HepG2 (cell line): ENCODE data around the gene TMEM117. TPM values are rescaled to one million over a fixed set of nuclear protein-coding genes. Genes with fewer than 3 reads are reported as not detected.

ENCODE experiments used
- ATAC-seq: fragments of 200-7000 bp; cut with Tn5 transposase; 3 replicates; pipeline ENCODE4 v1.9.1; 2020; ENCODE audit warnings: mild to moderate bottlenecking, moderate library complexity
- BruUV-seq: library from RNA; stranded (reverse); fragments of 400-500 nt; replicated peaks from 2 replicates; lab custom pipeline; 2021; lab: Mats Ljungman, UMichigan
- CTCF ChIA-PET: fragments of 300-600 bp; formaldehyde crosslinking; extraction: SDS; loops from one replicate; lab custom pipeline; 2021; ENCODE audit warnings: low total read pairs, inconsistent platforms, low intra/inter-chr PET ratio; lab: Yijun Ruan, JAX
- POLR2A ChIA-PET: fragments of 350-600 bp; sonication (Branson Sonifier 250); formaldehyde crosslinking; loops from one replicate; lab custom pipeline; 2020; ENCODE audit warnings: antibody characterized with exemption, inconsistent platforms; lab: Yijun Ruan, JAX
- DNase-seq: peaks from one replicate; pipeline ENCODE4 v3.0.0-alpha.2; 2015; ENCODE audit warnings: low spot score
- FAIRE-seq: peaks from 3 replicates; lab custom pipeline; 2011; peaks lifted over from hg19 to GRCh38; lab: Jason Lieb, UNC
- H2AFZ ChIP-seq: one replicate; pipeline ENCODE4 v1.6.1; 2011; ENCODE audit warnings: low read length, inconsistent platforms
- H3K27ac ChIP-seq: fragments of 300-600 bp; 3 replicates; pipeline ENCODE4 v1.8.0; 2011; ENCODE audit warnings: mixed run types, mild to moderate bottlenecking, mixed read lengths, low read length, inconsistent platforms; ENCODE audit not compliant: insufficient read depth; ENCODE audit errors: extremely low read length
- H3K27me3 ChIP-seq, 2 experiments: fragments of 200-600 bp in 1 of 2; 2 replicates in 1 of 2; 3 replicates in 1 of 2; pipeline versions ENCODE4 v1.6.0 to v1.8.0; 2011; ENCODE audit warnings: low read length in 2 of 2, mild to moderate bottlenecking in 2 of 2, moderate library complexity in 2 of 2, inconsistent platforms in 1 of 2; ENCODE audit not compliant: insufficient read depth in 2 of 2, control insufficient read depth in 1 of 2
- H3K36me3 ChIP-seq, 2 experiments: fragments of 200-600 bp in 1 of 2; replicated peaks in 1 of 2; 2 replicates in 1 of 2; 3 replicates in 1 of 2; pipeline versions ENCODE4 v1.5.1 to v1.8.0; 2011; ENCODE audit warnings: low read length in 2 of 2, inconsistent platforms in 1 of 2; ENCODE audit not compliant: insufficient read depth in 2 of 2, control insufficient read depth in 1 of 2
- H3K4me1 ChIP-seq: 2 replicates; pipeline ENCODE4 v1.5.1; 2012; ENCODE audit warnings: low read length, inconsistent platforms; ENCODE audit not compliant: insufficient read depth
- H3K4me2 ChIP-seq: 2 replicates; pipeline ENCODE4 v1.6.0; 2011; ENCODE audit warnings: low read depth, low read length, inconsistent platforms
- H3K4me3 ChIP-seq, 3 experiments: fragments of 200-600 bp in 1 of 3; sonication (generic), shearing (Covaris generic) in 1 of 3; replicated peaks in 1 of 3; 2 replicates each; pipeline ENCODE4 v1.5.1; 2011 to 2016; ENCODE audit warnings: low read length in 3 of 3, inconsistent platforms in 2 of 3, low read depth in 2 of 3, mild to moderate bottlenecking in 2 of 3, control low read depth in 1 of 3, mixed read lengths in 1 of 3; ENCODE audit not compliant: insufficient read depth in 1 of 3
- H3K79me2 ChIP-seq: one replicate; pipeline ENCODE4 v1.6.1; 2011; ENCODE audit warnings: low read length, inconsistent platforms; ENCODE audit not compliant: insufficient read depth
- H3K9ac ChIP-seq: 2 replicates; pipeline ENCODE4 v1.6.0; 2011; ENCODE audit warnings: mild to moderate bottlenecking, low read depth, low read length, inconsistent platforms; ENCODE audit not compliant: insufficient read depth
- H3K9me3 ChIP-seq: 2 replicates; pipeline ENCODE4 v1.5.1; 2012; ENCODE audit warnings: mild to moderate bottlenecking, low read length
- H4K20me1 ChIP-seq: 2 replicates; pipeline ENCODE4 v1.6.0; 2011; ENCODE audit warnings: inconsistent platforms, mild to moderate bottlenecking, low read length, moderate library complexity; ENCODE audit not compliant: insufficient read depth
- AHR ChIP-seq: IDR thresholded peaks from 2 replicates; pipeline ENCODE4 v1.6.1; 2018; ENCODE audit warnings: missing genetic modification reagents, missing compliant biosample characterization
- FLYWCH1 ChIP-seq: sonication (generic); formaldehyde crosslinking; IDR thresholded peaks from 2 replicates; pipeline ENCODE4 v1.8.1; 2023; ENCODE audit warnings: mild to moderate bottlenecking, missing genetic modification reagents
- HCFC1 ChIP-seq: fragments of 150-350 bp; IDR thresholded peaks from 2 replicates; pipeline ENCODE4 v1.6.1; 2014; ENCODE audit warnings: low read depth, low read length
- MATR3 ChIP-seq: sonication (generic); formaldehyde crosslinking; IDR thresholded peaks from 2 replicates; pipeline ENCODE4 v1.4.0; 2020; ENCODE audit warnings: missing genetic modification reagents
- SOX6 ChIP-seq, 2 experiments: fragments of 450-650 bp in 1 of 2; sonication (generic) in 1 of 2; formaldehyde crosslinking in 1 of 2; IDR thresholded peaks; 2 replicates each; pipeline versions ENCODE4 v1.4.0 to v1.6.1; 2017 to 2020; ENCODE audit warnings: antibody characterized with exemption in 1 of 2, mild to moderate bottlenecking in 1 of 2, missing genetic modification reagents in 1 of 2
- TCF12 ChIP-seq, 2 experiments: fragments of 450-650 bp in 1 of 2; sonication (generic) in 1 of 2; formaldehyde crosslinking in 1 of 2; IDR thresholded peaks; 2 replicates each; pipeline versions ENCODE4 v1.6.1 to v1.8.0; 2017 to 2022; ENCODE audit warnings: antibody characterized with exemption in 1 of 2, mild to moderate bottlenecking in 1 of 2, missing genetic modification reagents in 1 of 2, moderate library complexity in 1 of 2
- ZBTB38 ChIP-seq: sonication (generic); formaldehyde crosslinking; IDR thresholded peaks from 2 replicates; pipeline ENCODE4 v1.5.1; 2020; ENCODE audit warnings: mild to moderate bottlenecking, missing genetic modification reagents
- ZKSCAN5 ChIP-seq: sonication (generic); formaldehyde crosslinking; IDR thresholded peaks from 2 replicates; pipeline ENCODE4 v1.5.1; 2020; ENCODE audit warnings: mild to moderate bottlenecking, missing genetic modification reagents
- ZNF556 ChIP-seq: sonication (generic); formaldehyde crosslinking; IDR thresholded peaks from 2 replicates; pipeline ENCODE4 v1.4.0; 2020; ENCODE audit warnings: mild to moderate bottlenecking, missing genetic modification reagents, borderline replicate concordance
- ZNF558 ChIP-seq: sonication (generic); formaldehyde crosslinking; IDR thresholded peaks from 2 replicates; pipeline ENCODE4 v1.9.0; 2022; ENCODE audit warnings: mild to moderate bottlenecking, missing genetic modification reagents, borderline replicate concordance
- ZNF660 ChIP-seq: sonication (generic); formaldehyde crosslinking; IDR thresholded peaks from 2 replicates; pipeline ENCODE4 v1.5.1; 2020; ENCODE audit warnings: mild to moderate bottlenecking, low read depth, missing genetic modification reagents, borderline replicate concordance
- ZNF75D ChIP-seq: sonication (generic); formaldehyde crosslinking; IDR thresholded peaks from 2 replicates; pipeline ENCODE4 v1.8.1; 2023; ENCODE audit warnings: missing genetic modification reagents, mild to moderate bottlenecking, borderline replicate concordance
- WGBS: methylation state at CpG from one replicate; pipeline ENCODE4 v1.1.6; 2017; ENCODE audit warnings: low lambda C conversion rate; 5-methylcytosine and 5-hydroxymethylcytosine counted together
- in situ Hi-C: cut with HindIII; loops from 2 replicates; pipeline ENCODE4 v1.10.0; 2017; ENCODE audit warnings: low pct_unique_long_range_greater_than_20kb; ENCODE audit not compliant: extremely low pct_ligation_motif_present
- intact Hi-C: fragments of 100-400 bp; cut with micrococcal nuclease; formaldehyde crosslinking; loops from one replicate; pipeline ENCODE4 v1.10.0; 2022; ENCODE audit not compliant: unreplicated experiment
- polyA plus RNA-seq, 8 experiments: library from polyadenylated mRNA; depleted of rRNA in 3 of 8; stranded (reverse) in 7 of 8; unstranded in 1 of 8; fragments of >200 nt; fragmentation: Illumina TruSeq in 4 of 8; extraction: Trizol in 4 of 8; gene quantifications; 2 replicates each; pipeline versions ENCODE4 v1.2.1 to v1.2.3, GENCODE V29; 2011 to 2016; ENCODE audit warnings: low read depth in 4 of 8, missing spikeins in 1 of 8, mixed read lengths in 1 of 8; ENCODE audit not compliant: insufficient read depth in 1 of 8
- total RNA-seq, 5 experiments: library from RNA; depleted of rRNA; stranded (reverse); fragments of >200 nt; fragmentation: Illumina TruSeq; extraction: Trizol; gene quantifications; 2 replicates each; pipeline ENCODE4 v1.2.3, GENCODE V29; 2016; ENCODE audit warnings: low read depth in 1 of 5
- TF ChIP-seq, protein P1 (sequence below): sonication (generic); formaldehyde crosslinking; IDR thresholded peaks from 2 replicates; pipeline ENCODE4 v1.5.0; 2020; ENCODE audit warnings: missing genetic modification reagents
- TF ChIP-seq, protein P2 (sequence below): sonication (generic); formaldehyde crosslinking; IDR thresholded peaks from 2 replicates; pipeline ENCODE4 v1.4.0; 2020; ENCODE audit warnings: low read depth, mild to moderate bottlenecking, missing genetic modification reagents
- TF ChIP-seq, protein P3 (sequence below): sonication (generic); formaldehyde crosslinking; IDR thresholded peaks from 2 replicates; pipeline ENCODE4 v1.8.1; 2023; ENCODE audit warnings: mild to moderate bottlenecking, missing genetic modification reagents

TMEM117 gene
- total and polyA plus RNA-seq, 2 of the 13 experiments (the other 11 are each of a cell fraction or from before 2014, with no cell fraction given) = 2.8 to 8.5 TPM

DNA sequence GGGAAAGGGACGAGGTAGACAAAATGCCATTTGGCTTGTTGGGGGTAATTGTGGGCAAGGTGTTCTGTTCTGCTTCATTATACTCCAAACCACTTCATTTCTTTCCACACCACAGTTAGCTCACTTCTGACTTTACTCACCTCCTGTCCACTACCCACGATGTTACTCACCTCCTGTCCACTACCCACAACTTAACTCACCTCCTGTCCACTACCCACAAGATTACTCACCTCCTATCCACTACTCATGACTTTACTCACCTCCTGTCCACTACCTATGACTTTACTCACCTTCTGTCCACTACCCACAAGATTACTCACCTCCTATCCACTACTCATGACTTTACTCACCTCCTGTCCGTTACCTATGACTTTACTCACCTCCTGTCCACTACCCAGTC is 19.7 kb upstream of the TMEM117 start:
- H3K4me3 ChIP-seq = no peak overlapping the region
- DNase-seq = no peak
- in situ Hi-C loops (no loop called here), intact Hi-C loops (no loop called here)
- 13% methylated on average over 3 of the region's 3 CpGs for WGBS
- H3K9ac ChIP-seq = no peak overlapping the region
- POLR2A ChIA-PET = interaction anchor here (1.3 to 1.5 kb wide), 2 partner anchors 10 to 19 kb away, joined by 3 to 4 read pairs; partner anchors contain the start of genes TMEM117 and TWF1
- no peaks in the 10 kb centered on the region for H3K9me3 ChIP-seq
- H3K27ac ChIP-seq = no peak overlapping the region
- no peak overlapping the region for H2AFZ ChIP-seq
- no peak for FAIRE-seq
- CTCF ChIA-PET = no interaction called here
- no peaks in the 10 kb centered on the region for H3K36me3 ChIP-seq
- no peaks in the 10 kb centered on the region for H3K4me1 ChIP-seq
- H3K4me2 ChIP-seq = no peak overlapping the region
- BruUV-seq = no TSS peak
- H3K27me3 ChIP-seq = no peaks in the 10 kb centered on the region
- no peaks in the 10 kb centered on the region for H4K20me1 ChIP-seq
- TF ChIP-seq ZKSCAN5 = 0 out of 2 replicates have a peak, but pooled peaks have one; percentile 70
- no peak for TF ChIP-seq MATR3
- ATAC-seq = no peak
- H3K79me2 ChIP-seq = no peaks in the 10 kb centered on the region

DNA sequence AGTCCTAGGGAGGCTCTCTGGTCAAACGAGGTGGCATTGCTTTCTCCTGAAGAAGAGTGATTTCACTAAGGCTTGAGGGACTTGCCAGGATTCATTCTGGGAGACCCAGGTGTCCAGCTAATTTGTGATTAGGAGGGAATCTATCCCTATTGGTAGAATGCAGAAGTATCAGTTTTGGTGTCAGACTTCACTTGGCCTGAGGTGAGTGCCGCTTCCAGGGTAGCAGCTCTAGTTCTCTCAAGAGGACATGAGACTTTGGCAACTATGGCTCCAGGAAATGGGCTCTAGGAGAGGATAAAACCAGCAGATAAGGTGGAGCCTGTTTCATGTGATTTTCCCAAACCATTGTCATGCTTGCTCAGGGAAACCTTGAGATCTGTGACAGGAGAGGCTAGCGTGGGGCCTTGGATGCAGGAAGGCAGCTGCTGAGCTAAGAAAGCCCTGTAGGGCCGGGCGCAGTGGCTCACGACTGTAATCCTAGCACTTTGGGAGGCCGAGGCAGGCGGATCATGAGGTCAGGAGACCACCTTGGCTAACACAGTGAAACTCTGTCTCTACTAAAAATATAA is 11.6 kb upstream of the TMEM117 start:
- ATAC-seq (no peak), FAIRE-seq (no peak), DNase-seq (no peak)
- no TSS peak for BruUV-seq
- intact Hi-C loops (no loop called here), in situ Hi-C loops (no loop called here)
- Histone ChIP-seq H3K27ac (no peak overlapping the region), H3K36me3 (no peaks in the 10 kb centered on the region), H3K9ac (no peak overlapping the region), H3K4me3 (no peak overlapping the region), H3K4me1 (no peaks in the 10 kb centered on the region), H3K27me3 (peaks cover 0 to 1% of the 10 kb centered on the region in 2 experiments; a peak in 2 of 5 replicates), H2AFZ (no peak overlapping the region), H3K79me2 (no peaks in the 10 kb centered on the region), H3K9me3 (no peaks in the 10 kb centered on the region), H4K20me1 (no peaks in the 10 kb centered on the region), H3K4me2 (no peak overlapping the region)
- WGBS = 40% methylated on average over 2 of the region's 8 CpGs
- ChIA-PET POLR2A (no interaction called here), CTCF (no interaction called here)
- TF ChIP-seq, protein P1, sequence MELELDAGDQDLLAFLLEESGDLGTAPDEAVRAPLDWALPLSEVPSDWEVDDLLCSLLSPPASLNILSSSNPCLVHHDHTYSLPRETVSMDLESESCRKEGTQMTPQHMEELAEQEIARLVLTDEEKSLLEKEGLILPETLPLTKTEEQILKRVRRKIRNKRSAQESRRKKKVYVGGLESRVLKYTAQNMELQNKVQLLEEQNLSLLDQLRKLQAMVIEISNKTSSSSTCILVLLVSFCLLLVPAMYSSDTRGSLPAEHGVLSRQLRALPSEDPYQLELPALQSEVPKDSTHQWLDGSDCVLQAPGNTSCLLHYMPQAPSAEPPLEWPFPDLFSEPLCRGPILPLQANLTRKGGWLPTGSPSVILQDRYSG (CRISPR knock-in tag) = no peak
- TF ChIP-seq ZNF660 (CRISPR knock-in tag) = no peak
- TF ChIP-seq FLYWCH1 (CRISPR knock-in tag) = no peak
- TF ChIP-seq, protein P2, sequence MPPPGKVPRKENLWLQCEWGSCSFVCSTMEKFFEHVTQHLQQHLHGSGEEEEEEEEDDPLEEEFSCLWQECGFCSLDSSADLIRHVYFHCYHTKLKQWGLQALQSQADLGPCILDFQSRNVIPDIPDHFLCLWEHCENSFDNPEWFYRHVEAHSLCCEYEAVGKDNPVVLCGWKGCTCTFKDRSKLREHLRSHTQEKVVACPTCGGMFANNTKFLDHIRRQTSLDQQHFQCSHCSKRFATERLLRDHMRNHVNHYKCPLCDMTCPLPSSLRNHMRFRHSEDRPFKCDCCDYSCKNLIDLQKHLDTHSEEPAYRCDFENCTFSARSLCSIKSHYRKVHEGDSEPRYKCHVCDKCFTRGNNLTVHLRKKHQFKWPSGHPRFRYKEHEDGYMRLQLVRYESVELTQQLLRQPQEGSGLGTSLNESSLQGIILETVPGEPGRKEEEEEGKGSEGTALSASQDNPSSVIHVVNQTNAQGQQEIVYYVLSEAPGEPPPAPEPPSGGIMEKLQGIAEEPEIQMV = no peak
- TF ChIP-seq HCFC1 = no peak
- no peak for TF ChIP-seq TCF12 (IDR thresholded peaks at IDR 0.05)
- TF ChIP-seq TCF12 (CRISPR knock-in tag; IDR thresholded peaks at IDR 0.05) = no peak
- TF ChIP-seq ZNF75D = no peak
- no peak for TF ChIP-seq SOX6 (IDR thresholded peaks at IDR 0.05)
- no peak for TF ChIP-seq SOX6 (CRISPR knock-in tag; IDR thresholded peaks at IDR 0.05)
- no peak for TF ChIP-seq ZBTB38 (CRISPR knock-in tag)
- TF ChIP-seq AHR (CRISPR knock-in tag) = no peak
- TF ChIP-seq ZNF558 (CRISPR knock-in tag) = no peak
- no peak for TF ChIP-seq ZNF556 (CRISPR knock-in tag)
- TF ChIP-seq, protein P3, sequence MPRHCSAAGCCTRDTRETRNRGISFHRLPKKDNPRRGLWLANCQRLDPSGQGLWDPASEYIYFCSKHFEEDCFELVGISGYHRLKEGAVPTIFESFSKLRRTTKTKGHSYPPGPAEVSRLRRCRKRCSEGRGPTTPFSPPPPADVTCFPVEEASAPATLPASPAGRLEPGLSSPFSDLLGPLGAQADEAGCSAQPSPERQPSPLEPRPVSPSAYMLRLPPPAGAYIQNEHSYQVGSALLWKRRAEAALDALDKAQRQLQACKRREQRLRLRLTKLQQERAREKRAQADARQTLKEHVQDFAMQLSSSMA = no peak
